Measurements from ENCODE around the gene TRIM72.
"Not testable (repeated sequence)": the region's sequence is repeated elsewhere in the genome, so short reads cannot be mapped to it uniquely, and the experiment has no call there.

The TRIM72 gene

GRCh38 chr16:31198207-31198882, 15.6 kb upstream of the TRIM72 start:
- H3K27ac Mint-ChIP-seq = peak overlapping the region; percentile 48
- H3K9me3 Mint-ChIP-seq = no peaks in the 10 kb centered on the region
- H3K36me3 Mint-ChIP-seq (ENCODE audit: low read depth) = peaks cover 70% of the 10 kb centered on the region
- H3K4me3 Mint-ChIP-seq = no peak overlapping the region
- no peak for DNase-seq
- H3K4me1 Mint-ChIP-seq (ENCODE audit: low read depth) = peaks cover 70% of the 10 kb centered on the region
- no peaks in the 10 kb centered on the region for H3K27me3 Mint-ChIP-seq

DNA sequence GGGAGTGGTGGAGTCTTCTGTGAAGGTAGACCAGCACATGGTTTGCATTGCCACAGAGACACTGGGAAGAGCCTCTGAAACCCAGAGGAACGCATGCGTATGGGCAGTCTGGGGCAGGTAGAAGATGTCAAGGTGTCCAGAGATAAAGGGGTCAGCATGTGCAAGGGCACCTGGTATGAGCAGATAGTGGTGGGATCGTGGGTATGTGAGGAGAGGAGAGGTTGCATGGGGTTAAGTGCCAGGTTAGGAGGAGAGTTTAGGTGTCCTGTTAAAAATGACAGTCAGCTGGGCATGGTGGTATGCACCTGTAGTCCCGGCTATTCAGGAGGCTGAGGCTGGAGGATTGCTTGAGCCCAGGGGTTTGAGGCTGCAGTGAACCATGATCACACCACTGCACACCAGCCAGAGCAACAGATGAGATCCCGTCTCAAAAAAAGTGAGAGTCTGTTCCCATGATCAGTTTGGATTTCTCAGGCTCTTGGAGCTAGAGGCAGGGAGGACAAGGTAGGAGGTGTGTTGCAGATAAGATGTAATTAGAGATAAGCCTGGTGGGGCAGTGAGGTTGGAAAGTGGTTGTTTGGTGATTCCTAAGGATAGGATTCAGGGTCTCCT, 14.4 kb upstream of the TRIM72 start:
- Mint-ChIP-seq H3K36me3 (ENCODE audit: low read depth) (peaks cover 58% of the 10 kb centered on the region), H3K4me1 (ENCODE audit: low read depth) (peaks cover 67% of the 10 kb centered on the region), H3K9me3 (no peaks in the 10 kb centered on the region), H3K27me3 (no peaks in the 10 kb centered on the region), H3K4me3 (no peak overlapping the region), H3K27ac (peak overlapping the region; percentile 56)
- DNase-seq = no peak

GRCh38 chr16:31200111-31200510, 13.8 kb upstream of the TRIM72 start:
- H3K27me3 Mint-ChIP-seq, DNase-seq, H3K9me3 Mint-ChIP-seq: not testable (repeated sequence)
- Mint-ChIP-seq H3K4me1 (ENCODE audit: low read depth) (peaks cover 62% of the 10 kb centered on the region), H3K27ac (peak overlapping the region; percentile 56), H3K36me3 (ENCODE audit: low read depth) (peaks cover 52% of the 10 kb centered on the region), H3K4me3 (peak overlapping the region; percentile 3)

DNA sequence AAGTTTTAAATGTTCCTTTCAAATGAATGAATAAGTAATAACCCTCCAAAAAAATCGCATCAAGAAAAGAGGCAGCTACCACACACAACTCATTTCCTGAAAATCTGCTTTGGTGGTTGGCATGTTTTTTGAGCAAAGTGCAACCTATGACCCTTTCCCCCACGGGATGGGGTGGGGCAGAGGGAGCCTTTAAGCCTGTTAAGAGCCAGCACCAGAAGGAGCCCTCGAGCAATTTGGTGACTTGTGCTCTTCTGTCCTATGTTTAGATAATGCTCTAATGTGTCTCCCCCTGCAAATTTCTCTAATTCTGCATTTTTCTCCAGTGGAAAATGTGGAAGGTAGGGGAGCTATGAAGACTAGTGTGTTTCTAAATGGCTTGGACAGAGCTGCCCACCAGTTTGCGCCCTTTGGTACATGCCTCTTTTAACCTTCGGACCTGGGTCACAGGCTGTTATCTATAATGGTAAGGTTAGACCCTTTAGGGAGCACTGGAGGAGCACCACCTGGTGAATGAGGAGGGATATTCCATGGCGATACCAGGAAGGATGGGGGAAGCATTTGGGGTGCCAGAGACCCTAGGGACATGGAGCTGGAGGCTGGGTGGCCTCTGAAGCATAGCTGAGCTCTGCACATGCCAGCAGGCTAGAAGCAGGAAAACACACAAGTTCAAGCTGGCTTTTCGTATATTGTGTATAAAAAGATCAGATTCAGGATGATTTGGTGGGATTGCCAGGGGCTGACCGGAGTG, 12.9 kb upstream of the TRIM72 start:
- no peaks in the 10 kb centered on the region for H3K27me3 Mint-ChIP-seq
- H3K9me3 Mint-ChIP-seq = no peaks in the 10 kb centered on the region
- no peak for DNase-seq
- H3K4me1 Mint-ChIP-seq (ENCODE audit: low read depth) = peaks cover 60% of the 10 kb centered on the region
- peak overlapping the region; percentile 78 for H3K4me3 Mint-ChIP-seq
- peak overlapping the region; percentile 82 for H3K27ac Mint-ChIP-seq
- peaks cover 44% of the 10 kb centered on the region for H3K36me3 Mint-ChIP-seq (ENCODE audit: low read depth)

DNA sequence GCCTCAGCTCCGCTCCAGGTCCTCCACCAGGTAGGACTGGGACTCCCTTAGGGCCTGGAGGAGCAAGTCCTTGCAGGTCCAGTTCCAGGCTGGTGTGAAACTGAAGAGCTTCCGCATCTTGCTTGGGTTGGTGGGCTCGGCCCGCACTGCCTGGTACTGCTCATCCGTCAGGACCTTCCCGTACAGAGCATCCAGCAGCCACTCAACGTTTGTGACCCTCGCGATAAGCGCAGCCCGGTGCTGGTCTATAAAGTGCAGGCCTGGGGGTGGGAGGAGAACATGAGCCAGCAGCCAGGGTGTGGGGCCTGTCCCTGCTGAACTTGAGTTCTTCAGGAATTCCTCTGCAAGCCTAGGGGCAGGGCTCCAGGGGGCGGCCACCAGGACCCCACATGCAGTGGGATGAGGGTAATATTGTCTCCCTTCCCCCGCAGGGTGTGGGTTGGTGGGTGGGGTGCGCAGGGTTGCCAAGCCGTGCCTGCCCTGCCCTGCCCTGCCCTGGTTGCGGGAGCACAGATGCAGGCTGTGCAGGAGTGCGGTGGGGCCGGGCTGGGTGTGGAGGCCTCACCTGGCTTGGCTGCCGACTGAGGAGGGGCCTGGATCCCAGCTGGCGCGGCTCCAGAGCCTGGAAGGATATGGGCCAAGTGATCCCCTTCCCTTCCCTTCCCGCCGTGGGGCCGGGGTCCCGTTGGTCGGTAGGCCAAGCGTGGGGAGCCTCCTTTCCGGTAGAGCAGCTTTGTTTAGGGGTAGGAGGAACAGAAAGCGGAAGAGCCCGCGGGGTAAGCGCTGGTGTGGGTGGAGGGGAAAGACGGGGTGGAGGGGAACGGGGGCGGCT, 12.1 kb upstream of the TRIM72 start:
- Mint-ChIP-seq H3K9me3 (no peaks in the 10 kb centered on the region), H3K4me1 (ENCODE audit: low read depth) (peaks cover 54% of the 10 kb centered on the region), H3K36me3 (ENCODE audit: low read depth) (peaks cover 36% of the 10 kb centered on the region), H3K4me3 (peak overlapping the region; percentile 78), H3K27ac (peak overlapping the region; percentile 82), H3K27me3 (no peaks in the 10 kb centered on the region)
- peak; percentile 64 for DNase-seq

DNA sequence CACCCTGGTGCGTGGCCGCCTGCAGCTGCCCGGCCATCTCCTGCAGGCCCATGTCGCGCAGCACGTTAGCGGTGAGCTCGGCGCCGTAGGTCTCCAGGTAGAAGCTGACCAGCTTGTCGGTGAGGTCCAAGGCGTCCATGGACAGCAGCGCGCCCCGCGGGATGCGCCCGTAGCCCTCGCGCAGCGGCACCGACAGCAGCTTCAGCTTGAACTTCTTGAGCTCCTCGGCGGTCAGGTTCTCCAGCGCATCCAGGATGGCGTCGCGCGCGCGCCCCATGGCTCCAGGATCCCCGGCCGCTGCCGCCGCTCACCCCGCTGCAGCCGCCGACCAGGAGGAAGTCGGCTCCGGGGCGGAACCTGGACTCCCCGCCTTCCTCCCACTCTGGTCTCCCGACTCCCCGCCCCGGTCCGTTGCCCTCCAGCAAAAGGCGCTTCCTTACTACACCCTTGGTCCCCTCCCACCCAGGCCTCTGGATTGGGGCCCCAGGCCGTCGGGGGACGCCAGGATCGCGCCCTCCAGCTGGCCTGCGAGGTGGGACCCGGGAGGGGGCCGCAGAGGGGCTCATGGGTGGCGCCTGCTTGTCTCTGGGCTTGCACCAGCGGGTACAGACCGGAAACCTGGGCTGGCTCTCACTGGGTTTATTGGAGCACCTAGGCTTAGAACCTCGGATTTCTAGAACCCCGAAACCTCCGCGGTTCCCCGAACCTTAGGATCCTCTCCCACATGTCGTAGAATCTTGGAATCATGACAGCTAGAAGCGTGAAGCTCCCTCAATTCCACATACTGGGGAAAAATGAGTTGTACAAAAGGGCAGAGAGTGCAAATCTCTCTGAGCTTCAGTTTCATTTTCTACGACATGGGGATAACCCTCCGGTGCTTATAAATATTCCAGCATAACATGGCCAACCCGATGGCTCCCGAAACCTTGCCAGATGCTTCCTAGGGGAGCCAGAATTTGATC, 11.2 kb upstream of the TRIM72 start, which contains the start of gene PYCARD:
Gene PYCARD, minus strand, starts transcription at position 347 of the 962 bp plus-strand sequence. Its CDS starts 70 bp downstream, at position 277.
- Mint-ChIP-seq H3K4me1 (ENCODE audit: low read depth) (peaks cover 53% of the 10 kb centered on the region), H3K36me3 (ENCODE audit: low read depth) (peaks cover 28% of the 10 kb centered on the region)

DNA sequence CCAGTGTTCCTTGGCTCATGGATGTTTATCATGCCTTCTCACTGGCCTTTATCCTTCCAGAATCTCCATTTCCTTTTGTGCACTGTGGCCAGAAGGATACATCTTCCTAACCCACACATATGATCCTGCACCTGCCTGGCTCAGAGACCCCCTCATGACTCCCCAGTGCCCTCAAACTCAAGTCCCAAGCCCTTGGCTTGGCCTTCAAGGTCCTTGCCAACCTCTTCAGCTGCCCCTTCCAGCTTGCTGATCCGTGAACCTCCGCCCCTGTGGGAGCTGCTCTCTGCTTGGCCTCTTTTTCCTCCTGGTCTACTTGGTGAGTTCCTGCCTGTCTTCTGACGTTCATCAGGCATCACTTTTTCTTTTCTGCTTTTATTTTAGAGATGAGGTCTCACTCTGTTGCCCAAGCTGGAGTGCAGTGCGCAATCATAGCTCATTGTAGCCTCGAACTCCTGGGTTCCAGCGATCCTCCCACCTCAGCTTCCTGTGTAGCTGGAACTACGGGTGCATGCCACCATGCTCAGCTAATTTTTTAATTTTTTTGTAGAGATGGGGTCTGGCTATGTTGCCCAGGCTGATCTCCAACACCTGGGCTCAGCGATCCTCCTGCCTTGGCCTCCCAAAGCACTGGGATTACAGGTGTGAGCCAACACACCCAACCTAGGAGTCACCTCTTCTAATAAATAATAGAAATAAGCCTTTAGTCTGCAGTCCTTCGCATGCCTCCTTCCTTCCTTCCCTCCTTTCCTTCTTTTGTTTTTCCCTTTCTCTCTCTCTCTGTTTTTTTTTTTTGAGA, 8.8 kb upstream of the TRIM72 start:
- Mint-ChIP-seq H3K27ac (peak overlapping the region; percentile 59), H3K36me3 (ENCODE audit: low read depth) (peaks cover 6% of the 10 kb centered on the region), H3K9me3 (no peaks in the 10 kb centered on the region), H3K4me1 (ENCODE audit: low read depth) (peaks cover 30% of the 10 kb centered on the region), H3K4me3 (no peak overlapping the region), H3K27me3 (no peaks in the 10 kb centered on the region)
- no peak for DNase-seq

More for the DNA sequence above, 11.2 kb upstream of the TRIM72 start, which contains the start of gene PYCARD:
- Mint-ChIP-seq H3K4me3 (peak within 1 kb of the TSS; percentile 78), H3K27ac (peak within 1 kb of the TSS; percentile 82), H3K9me3 (no peaks in the 10 kb centered on the region), H3K27me3 (no peaks in the 10 kb centered on the region)
- DNase-seq = peak; percentile 64

- no peaks in the 10 kb centered on the region for H3K9me3 Mint-ChIP-seq
- peaks cover 18% of the 10 kb centered on the region for H3K4me1 Mint-ChIP-seq (ENCODE audit: low read depth)
- DNase-seq = no peak
- H3K36me3 Mint-ChIP-seq (ENCODE audit: low read depth) = no peaks in the 10 kb centered on the region
- no peak overlapping the region for H3K27ac Mint-ChIP-seq
- H3K27me3 Mint-ChIP-seq = no peaks in the 10 kb centered on the region
- H3K4me3 Mint-ChIP-seq = no peak overlapping the region
Measured at GRCh38 chr16:31206776-31207175, 7.1 kb upstream of the TRIM72 start.

DNA sequence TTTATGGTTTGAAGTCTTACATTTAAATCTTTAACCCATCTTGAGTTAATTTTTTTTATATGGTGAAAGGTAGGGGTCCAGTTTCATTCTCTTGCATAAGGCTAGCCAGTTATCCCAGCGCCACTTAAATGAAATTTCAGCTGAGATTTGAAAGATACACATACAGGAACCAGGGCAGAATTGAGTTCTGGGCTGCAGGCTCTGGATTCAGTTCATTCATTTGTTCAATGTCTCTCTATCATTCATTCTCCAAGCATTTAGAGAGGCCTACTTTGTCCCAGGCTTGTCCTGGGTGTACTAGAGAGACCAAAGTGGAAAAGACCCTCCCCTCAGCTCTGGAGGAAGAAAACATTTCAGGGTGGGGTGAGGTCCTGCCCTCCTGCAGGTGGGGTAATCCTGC, 577 bp upstream of the TRIM72 start:
- Mint-ChIP-seq H3K9me3 (no peaks in the 10 kb centered on the region), H3K4me3 (no peak overlapping the region), H3K36me3 (ENCODE audit: low read depth) (no peaks in the 10 kb centered on the region), H3K27me3 (peaks cover 50% of the 10 kb centered on the region), H3K4me1 (ENCODE audit: low read depth) (peaks cover 22% of the 10 kb centered on the region), H3K27ac (no peak overlapping the region)
- no peak for DNase-seq

GRCh38 chr16:31214708-31215286, 878 bp downstream of the TRIM72 start:
- DNase-seq = no peak
- Mint-ChIP-seq H3K27me3 (peaks cover 60% of the 10 kb centered on the region), H3K9me3 (no peaks in the 10 kb centered on the region), H3K4me3 (peak overlapping the region; percentile 63), H3K36me3 (ENCODE audit: low read depth) (no peaks in the 10 kb centered on the region), H3K4me1 (ENCODE audit: low read depth) (peaks cover 22% of the 10 kb centered on the region), H3K27ac (no peak overlapping the region)

- DNase-seq = peak; percentile 58
- H3K27ac Mint-ChIP-seq = no peak overlapping the region
Measured at GRCh38 chr16:31215287-31216162, 1.6 kb downstream of the TRIM72 start.

More at GRCh38 chr16:31215287-31216162, 1.6 kb downstream of the TRIM72 start:
- Mint-ChIP-seq H3K9me3 (no peaks in the 10 kb centered on the region), H3K27me3 (peaks cover 60% of the 10 kb centered on the region), H3K36me3 (ENCODE audit: low read depth) (no peaks in the 10 kb centered on the region), H3K4me1 (ENCODE audit: low read depth) (peaks cover 22% of the 10 kb centered on the region), H3K4me3 (peak overlapping the region; percentile 63)
